Stimulated activated CD4-positive, alpha-beta T cell treated with anti-CD3 and anti-CD28 coated beads, Interleukin-12 subunit alpha, Interleukin-12 subunit beta, amount 100 ng/mL, for 24 hours (primary cell): ENCODE measurements around the gene SWT1.

Source experiments
- DNase-seq, 2 experiments: peaks; one replicate each; pipeline ENCODE4 v3.0.0-alpha.2; 2020; ENCODE audit warnings: low read depth in 2 of 2

Gene SWT1

GRCh38 chr1:185289880-185290279 lies 132.9 kb downstream of the SWT1 start:
- DNase-seq, result no peak

GRCh38 chr1:185291159-185291558 lies 134.2 kb downstream of the SWT1 start:
- no peak for DNase-seq

- DNase-seq, result no peak
Observed at GRCh38 chr1:185291652-185292051, 134.7 kb downstream of the SWT1 start.

- no peak for DNase-seq
Observed at GRCh38 chr1:185292237-185292636, 135.3 kb downstream of the SWT1 start.

- no peak for DNase-seq
Observed at GRCh38 chr1:185293967-185294542, 137.1 kb downstream of the SWT1 start.

GRCh38 chr1:185295091-185295490 lies 138.1 kb downstream of the SWT1 start:
- DNase-seq, result no peak

GRCh38 chr1:185297982-185298381 lies 141.0 kb downstream of the SWT1 start:
- no peak for DNase-seq

- DNase-seq, result no peak
Observed at GRCh38 chr1:185300152-185300551, 143.2 kb downstream of the SWT1 start.

- no peak for DNase-seq
Observed at GRCh38 chr1:185305419-185305818, 148.5 kb downstream of the SWT1 start.

- DNase-seq, result no peak
Observed at GRCh38 chr1:185308126-185308525, 151.2 kb downstream of the SWT1 start.

GRCh38 chr1:185309566-185309965 lies 152.6 kb downstream of the SWT1 start:
- DNase-seq, result no peak

GRCh38 chr1:185311589-185312225 lies 154.7 kb downstream of the SWT1 start:
- DNase-seq, result no peak

GRCh38 chr1:185312361-185313138 lies 155.6 kb downstream of the SWT1 start:
- DNase-seq, result no peak

GRCh38 chr1:185314411-185314810 lies 157.4 kb downstream of the SWT1 start:
- no peak for DNase-seq

GRCh38 chr1:185315445-185316071 lies 158.6 kb downstream of the SWT1 start:
- DNase-seq, result no peak

GRCh38 chr1:185316163-185317033 lies 159.4 kb downstream of the SWT1 start:
- DNase-seq, result peak; percentile 79 to 93

- DNase-seq, result peak; percentile 89 to 91
Observed at GRCh38 chr1:185317034-185317885, 160.3 kb downstream of the SWT1 start, which contains the start of gene IVNS1ABP. IVNS1ABP (minus strand) TSS chr1:185317243; CDS start chr1:185309493, 7,750 bp downstream.

GRCh38 chr1:185317886-185318310 lies 160.9 kb downstream of the SWT1 start:
- DNase-seq, result peak; percentile 43 to 60

GRCh38 chr1:185318431-185319138 lies 161.6 kb downstream of the SWT1 start:
- DNase-seq, result no peak

- no peak for DNase-seq
Observed at GRCh38 chr1:185319139-185319475, 162.1 kb downstream of the SWT1 start.
